ENCODE data around the gene MAX. TPM values are rescaled to one million over a fixed set of nuclear protein-coding genes. Genes with fewer than 3 reads are reported as not detected.

Gene MAX
- total RNA-seq, 1 donor from 2014 or later: 97.0 TPM

- Mint-ChIP-seq H3K4me1 (ENCODE audit: unreplicated experiment) (peaks cover 8% of the 10 kb centered on the region), H3K9me3 (no peaks in the 10 kb centered on the region), H3K36me3 (no peaks in the 10 kb centered on the region), H3K27ac (no peak overlapping the region), H3K27me3 (peaks cover 3% of the 10 kb centered on the region), H3K4me3 (no peak overlapping the region)
- DNase-seq (ENCODE audit: extremely low spot score, unreplicated experiment): no peak
- no peak for TF ChIP-seq CTCF (conservative IDR thresholded peaks at IDR 0.05)
Measured at GRCh38 chr14:65142914-65143625, 40.8 kb upstream of the MAX start.

GRCh38 chr14:65142429-65142828 is 40.1 kb upstream of the MAX start:
- Mint-ChIP-seq H3K36me3 (no peaks in the 10 kb centered on the region), H3K4me1 (ENCODE audit: unreplicated experiment) (peaks cover 8% of the 10 kb centered on the region), H3K27ac (no peak overlapping the region), H3K9me3 (no peaks in the 10 kb centered on the region), H3K27me3 (peaks cover 3% of the 10 kb centered on the region), H3K4me3 (no peak overlapping the region)
- DNase-seq (ENCODE audit: extremely low spot score, unreplicated experiment): no peak
- TF ChIP-seq CTCF (conservative IDR thresholded peaks at IDR 0.05): no peak

- Mint-ChIP-seq H3K27me3 (peaks cover 3% of the 10 kb centered on the region), H3K9me3 (no peaks in the 10 kb centered on the region), H3K4me1 (ENCODE audit: unreplicated experiment) (peaks cover 8% of the 10 kb centered on the region), H3K36me3 (no peaks in the 10 kb centered on the region), H3K4me3 (no peak overlapping the region), H3K27ac (no peak overlapping the region)
- DNase-seq (ENCODE audit: extremely low spot score, unreplicated experiment): no peak
- TF ChIP-seq CTCF (conservative IDR thresholded peaks at IDR 0.05): no peak
Measured at GRCh38 chr14:65141523-65141922, 39.2 kb upstream of the MAX start.

GRCh38 chr14:65137648-65138307 is 35.5 kb upstream of the MAX start:
- H3K36me3 Mint-ChIP-seq: no peaks in the 10 kb centered on the region
- H3K9me3 Mint-ChIP-seq: no peaks in the 10 kb centered on the region
- no peak overlapping the region for H3K4me3 Mint-ChIP-seq
- H3K27me3 Mint-ChIP-seq: no peaks in the 10 kb centered on the region
- DNase-seq (ENCODE audit: extremely low spot score, unreplicated experiment): no peak
- no peak for TF ChIP-seq CTCF (conservative IDR thresholded peaks at IDR 0.05)
- H3K27ac Mint-ChIP-seq: peak overlapping the region; percentile 68
- peaks cover 11% of the 10 kb centered on the region for H3K4me1 Mint-ChIP-seq (ENCODE audit: unreplicated experiment)

GRCh38 chr14:65134651-65135579 is 32.6 kb upstream of the MAX start:
- TF ChIP-seq CTCF (conservative IDR thresholded peaks at IDR 0.05): no peak
- Mint-ChIP-seq H3K9me3 (no peaks in the 10 kb centered on the region), H3K27ac (peak overlapping the region; percentile 78), H3K36me3 (no peaks in the 10 kb centered on the region), H3K4me1 (ENCODE audit: unreplicated experiment) (peaks cover 4% of the 10 kb centered on the region), H3K4me3 (no peak overlapping the region), H3K27me3 (no peaks in the 10 kb centered on the region)
- no peak for DNase-seq (ENCODE audit: extremely low spot score, unreplicated experiment)
